ENCODE results near the gene CITED4.

DNA sequence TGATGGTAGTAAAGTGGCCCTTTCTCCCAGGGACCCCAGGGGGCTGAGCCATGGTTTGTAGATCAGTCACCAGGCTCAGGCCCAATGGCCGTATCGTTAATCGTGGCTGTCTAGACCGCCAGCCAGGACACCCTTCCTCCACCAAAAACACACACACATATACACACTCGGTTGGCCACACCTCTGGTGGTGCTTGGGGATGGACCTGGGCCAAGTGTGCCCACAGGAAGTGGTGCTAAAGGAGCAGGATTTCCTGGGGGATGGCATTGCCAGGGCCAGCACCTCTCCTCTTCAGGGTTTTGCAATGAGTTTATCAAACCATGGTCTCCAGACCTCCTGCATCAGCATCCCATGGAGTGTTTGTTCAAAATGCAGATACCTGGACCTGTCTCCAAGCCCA is 36.2 kb downstream of the CITED4 start:
- TF ChIP-seq, protein P1, sequence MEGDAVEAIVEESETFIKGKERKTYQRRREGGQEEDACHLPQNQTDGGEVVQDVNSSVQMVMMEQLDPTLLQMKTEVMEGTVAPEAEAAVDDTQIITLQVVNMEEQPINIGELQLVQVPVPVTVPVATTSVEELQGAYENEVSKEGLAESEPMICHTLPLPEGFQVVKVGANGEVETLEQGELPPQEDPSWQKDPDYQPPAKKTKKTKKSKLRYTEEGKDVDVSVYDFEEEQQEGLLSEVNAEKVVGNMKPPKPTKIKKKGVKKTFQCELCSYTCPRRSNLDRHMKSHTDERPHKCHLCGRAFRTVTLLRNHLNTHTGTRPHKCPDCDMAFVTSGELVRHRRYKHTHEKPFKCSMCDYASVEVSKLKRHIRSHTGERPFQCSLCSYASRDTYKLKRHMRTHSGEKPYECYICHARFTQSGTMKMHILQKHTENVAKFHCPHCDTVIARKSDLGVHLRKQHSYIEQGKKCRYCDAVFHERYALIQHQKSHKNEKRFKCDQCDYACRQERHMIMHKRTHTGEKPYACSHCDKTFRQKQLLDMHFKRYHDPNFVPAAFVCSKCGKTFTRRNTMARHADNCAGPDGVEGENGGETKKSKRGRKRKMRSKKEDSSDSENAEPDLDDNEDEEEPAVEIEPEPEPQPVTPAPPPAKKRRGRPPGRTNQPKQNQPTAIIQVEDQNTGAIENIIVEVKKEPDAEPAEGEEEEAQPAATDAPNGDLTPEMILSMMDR (optimal IDR thresholded peaks at IDR 0.05 in 1 of 3, IDR thresholded peaks at IDR 0.05 in 1 of 3, conservative IDR thresholded peaks at IDR 0.05 in 1 of 3; ENCODE audit: extremely low read depth in 1 of 3, insufficient read depth in 2 of 3, low read length in 3 of 3) = no peak
- TF ChIP-seq EZH2 (IDR thresholded peaks at IDR 0.05; ENCODE audit: low read length) = no peak

Measured in keratinocyte (primary cell).